Measurements from ENCODE around the gene ATF4.

The ATF4 gene, protein sequence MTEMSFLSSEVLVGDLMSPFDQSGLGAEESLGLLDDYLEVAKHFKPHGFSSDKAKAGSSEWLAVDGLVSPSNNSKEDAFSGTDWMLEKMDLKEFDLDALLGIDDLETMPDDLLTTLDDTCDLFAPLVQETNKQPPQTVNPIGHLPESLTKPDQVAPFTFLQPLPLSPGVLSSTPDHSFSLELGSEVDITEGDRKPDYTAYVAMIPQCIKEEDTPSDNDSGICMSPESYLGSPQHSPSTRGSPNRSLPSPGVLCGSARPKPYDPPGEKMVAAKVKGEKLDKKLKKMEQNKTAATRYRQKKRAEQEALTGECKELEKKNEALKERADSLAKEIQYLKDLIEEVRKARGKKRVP

DNA sequence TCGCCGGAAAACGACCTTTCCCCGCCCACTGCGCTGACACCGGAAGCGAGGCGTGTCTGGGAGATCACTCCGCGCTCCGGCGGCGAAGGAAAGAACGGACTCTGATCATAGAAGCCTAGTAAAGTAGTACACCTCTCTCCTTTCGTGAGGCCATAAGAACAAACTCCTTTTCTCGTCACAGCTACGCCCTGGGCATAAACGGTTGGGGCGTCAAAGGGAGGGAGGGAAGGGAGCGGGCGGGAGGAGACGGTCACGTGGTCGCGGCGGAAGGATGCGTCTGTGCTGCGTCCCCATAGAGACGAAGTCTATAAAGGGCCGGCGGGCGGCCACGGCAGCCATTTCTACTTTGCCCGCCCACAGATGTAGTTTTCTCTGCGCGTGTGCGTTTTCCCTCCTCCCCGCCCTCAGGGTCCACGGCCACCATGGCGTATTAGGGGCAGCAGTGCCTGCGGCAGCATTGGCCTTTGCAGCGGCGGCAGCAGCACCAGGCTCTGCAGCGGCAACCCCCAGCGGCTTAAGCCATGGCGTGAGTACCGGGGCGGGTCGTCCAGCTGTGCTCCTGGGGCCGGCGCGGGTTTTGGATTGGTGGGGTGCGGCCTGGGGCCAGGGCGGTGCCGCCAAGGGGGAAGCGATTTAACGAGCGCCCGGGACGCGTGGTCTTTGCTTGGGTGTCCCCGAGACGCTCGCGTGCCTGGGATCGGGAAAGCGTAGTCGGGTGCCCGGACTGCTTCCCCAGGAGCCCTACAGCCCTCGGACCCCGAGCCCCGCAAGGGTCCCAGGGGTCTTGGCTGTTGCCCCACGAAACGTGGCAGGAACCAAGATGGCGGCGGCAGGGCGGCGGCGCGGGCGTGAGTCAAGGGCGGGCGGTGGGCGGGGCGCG, at the start of gene ATF4:
Gene ATF4, plus strand, starts transcription at position 337 of the 880 bp plus-strand sequence. CDS start 884 bp downstream, outside the sequence.
- peak; percentile 97 for DNase-seq

DNA sequence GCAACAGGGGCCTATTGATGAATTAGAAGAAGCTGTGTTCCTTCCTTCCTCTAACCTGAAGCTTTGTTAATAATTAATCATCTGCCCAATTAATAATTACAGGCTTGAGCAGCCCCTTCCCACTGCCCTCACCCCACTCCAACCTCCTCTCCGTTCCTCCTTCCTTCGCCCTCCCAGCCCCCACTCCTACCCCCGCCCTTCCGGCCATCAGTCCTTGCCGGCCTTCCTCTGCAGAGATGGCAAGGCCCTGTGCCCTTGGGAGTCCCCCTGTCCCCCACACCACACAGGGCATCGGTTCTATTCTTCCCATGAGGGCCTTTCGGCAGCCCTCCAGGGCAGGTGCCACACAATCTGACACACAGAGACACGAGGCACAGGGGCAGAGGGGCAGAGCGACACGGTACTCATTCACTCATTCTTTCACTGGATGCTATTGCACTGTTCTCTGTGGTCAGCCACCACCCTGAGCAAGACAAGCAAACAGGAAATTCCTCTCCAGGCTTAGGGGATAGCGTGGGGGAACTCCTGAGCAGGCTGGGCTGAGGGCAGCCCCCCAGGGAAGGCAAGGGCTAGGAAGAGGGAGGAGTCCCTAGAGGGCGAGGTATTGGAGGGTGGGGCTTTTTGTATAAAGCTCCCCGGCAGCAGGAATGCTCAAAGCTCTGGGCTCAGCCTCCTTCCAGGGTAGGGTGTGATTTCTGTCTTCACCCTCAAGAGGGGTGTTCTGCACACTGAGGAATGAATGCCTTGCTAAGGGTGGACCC, 48.8 kb upstream of the ATF4 start:
- DNase-seq = no peak

DNA sequence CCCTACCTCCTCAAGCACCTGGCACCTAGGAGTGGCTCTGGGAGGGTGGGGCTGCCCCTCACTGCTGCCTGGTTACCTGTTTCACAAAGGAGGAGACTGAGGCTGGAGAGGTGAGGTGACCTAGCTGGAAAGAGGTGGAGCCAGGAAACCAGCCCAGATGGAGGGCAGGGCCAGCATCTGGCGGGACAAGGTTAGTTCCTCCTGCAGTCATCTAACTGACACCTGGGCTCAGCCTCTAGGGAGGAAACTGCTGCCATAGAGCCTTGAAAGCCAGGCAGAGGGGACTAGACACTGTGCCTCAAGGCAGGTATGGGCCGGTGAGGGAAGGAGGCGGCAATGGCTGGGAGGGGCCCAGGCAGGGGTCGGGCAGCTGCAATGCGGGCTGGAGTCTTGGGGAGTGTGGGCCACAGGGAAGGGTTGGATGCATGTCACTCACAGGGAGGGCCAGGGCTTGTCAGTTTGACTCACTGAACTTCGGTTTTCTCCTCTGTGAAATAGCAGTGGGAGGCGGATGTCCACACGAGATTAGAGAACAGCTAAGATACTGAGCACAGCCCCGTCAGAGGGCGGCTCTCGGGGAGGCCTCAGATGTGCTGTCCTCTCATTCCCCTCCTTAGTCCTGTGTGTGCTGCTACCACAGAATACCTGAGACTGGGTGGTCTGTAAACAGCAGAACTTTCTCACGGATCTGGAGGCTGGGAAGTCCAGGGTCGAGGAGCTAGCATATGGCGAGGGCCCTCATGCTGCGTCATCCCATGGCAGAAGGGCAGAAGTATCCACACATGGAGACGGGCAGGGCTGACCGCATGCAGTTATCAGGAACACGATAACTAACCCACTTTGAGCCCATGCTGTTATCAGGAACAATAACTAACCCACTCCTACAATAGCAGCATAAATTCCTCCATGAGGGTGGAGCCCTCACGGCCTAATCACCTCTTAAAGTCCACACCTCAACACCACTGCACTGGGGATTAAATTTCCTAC, 47.5 kb upstream of the ATF4 start:
- DNase-seq = no peak

DNA sequence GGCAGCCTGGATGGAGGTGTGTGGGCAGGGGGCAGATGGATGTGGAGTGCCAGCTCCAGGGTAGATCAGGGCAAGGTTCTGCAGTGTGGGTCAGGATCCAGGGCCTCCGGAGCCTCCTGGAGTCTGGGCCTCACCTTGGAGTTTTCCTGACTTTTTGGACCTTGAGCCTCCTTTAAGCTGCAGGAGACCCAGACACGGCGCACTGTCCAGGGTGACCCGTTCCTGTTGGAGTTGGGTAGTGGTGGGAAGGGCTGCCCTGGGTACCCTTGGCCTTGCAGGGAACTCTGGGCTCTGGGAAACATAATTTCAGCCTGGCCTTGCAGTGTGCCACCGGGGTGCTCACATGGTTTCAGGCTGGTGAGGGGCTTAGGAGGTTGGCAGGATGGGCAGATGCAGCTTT, 46.5 kb upstream of the ATF4 start:
- no peak for DNase-seq

DNA sequence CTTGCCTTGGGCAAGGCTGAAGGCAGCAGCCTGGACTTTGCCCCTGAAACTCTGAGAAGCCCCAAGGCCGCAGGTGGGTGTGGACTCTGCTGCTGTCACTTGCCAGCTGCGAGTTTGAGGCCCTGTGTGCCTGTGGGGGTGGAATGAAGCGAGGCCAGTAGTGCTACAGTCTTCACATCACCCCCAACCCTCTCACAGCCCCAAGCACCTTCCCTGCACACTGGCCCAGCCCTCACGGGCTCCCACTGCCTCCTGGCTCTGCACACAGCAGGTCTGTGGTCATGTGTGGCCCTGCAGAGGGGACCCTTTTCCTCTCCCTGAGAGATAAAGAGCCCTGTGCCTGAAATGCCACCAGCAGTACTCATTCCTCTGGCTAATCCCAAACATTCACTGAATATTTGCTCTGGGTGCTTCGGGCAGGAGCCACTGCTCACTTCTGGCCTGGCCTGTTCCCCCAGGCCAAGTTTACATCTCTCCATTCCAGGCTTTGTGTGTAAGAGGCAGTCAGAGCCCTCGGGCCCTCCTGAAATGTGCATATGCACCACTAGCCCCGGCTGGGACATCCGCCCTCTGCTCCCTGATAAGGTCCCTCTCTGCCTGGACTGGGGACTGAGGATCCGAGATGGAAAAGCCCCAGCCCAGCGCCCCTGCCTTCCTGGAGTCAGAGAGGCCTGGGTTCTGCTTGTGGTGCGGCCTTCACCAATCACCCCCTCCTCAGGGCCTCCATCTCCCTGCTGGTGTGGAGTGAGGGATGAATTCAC, 45.8 kb upstream of the ATF4 start:
- no peak for DNase-seq

DNA sequence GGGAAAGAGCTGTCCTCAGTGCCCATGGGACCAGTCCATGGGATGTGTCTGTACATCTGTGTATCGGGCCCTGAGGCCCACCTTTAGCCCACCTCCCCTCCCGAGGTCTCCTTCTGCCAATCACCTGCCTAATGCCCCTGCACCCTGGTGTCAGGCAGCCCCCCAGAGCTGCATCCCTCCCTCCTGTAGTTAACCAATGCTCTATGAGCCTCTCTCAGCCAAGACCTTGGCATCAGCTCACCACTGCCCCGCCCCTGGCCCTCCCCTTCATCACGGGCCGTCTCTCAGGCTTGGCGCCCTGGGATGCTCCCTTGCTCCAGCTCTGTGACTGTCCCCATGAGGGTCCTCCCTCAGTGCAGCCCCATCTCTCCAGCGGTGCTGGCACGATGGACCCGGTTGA, 45.0 kb upstream of the ATF4 start:
- no peak for DNase-seq

DNA sequence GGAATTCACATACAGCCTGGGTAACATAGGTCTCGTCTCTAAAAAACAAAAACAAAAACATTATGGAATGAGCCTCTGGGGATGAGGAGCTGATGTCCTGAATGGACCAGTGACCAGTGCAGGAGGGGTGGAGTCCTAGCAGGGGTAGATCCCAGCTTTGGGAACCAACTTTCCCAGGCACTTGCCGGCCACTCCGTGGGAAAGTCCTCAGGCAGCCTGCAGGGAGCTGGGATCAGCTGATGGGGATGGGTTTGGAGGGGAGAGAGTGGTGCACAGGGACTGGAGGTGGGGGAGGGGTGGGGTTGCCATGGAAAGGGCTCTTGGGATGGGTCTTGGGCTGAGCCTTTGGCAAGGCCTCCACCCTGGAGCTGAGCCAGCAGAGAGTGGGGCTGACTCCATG, 44.5 kb upstream of the ATF4 start:
- no peak for DNase-seq

DNA sequence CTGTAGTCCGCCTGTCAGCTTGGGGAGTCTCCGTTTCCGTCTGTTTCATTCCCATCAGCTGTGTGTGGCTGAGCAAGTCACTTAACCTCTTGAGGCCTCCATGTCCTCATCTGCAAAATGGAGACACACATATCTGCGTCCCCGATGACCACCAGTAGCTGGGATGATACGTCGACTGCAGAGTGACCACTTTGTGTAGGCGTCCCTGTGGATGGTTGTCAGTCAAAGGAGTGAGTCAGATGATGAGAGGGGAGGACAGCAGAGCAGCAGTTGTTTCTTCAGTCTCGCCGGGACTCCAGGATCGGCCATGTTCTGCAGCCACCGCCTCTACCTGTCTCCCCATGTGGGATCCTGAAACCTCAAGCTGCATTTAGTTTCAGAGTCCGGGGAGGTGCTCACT, 43.7 kb upstream of the ATF4 start:
- no peak for DNase-seq

DNA sequence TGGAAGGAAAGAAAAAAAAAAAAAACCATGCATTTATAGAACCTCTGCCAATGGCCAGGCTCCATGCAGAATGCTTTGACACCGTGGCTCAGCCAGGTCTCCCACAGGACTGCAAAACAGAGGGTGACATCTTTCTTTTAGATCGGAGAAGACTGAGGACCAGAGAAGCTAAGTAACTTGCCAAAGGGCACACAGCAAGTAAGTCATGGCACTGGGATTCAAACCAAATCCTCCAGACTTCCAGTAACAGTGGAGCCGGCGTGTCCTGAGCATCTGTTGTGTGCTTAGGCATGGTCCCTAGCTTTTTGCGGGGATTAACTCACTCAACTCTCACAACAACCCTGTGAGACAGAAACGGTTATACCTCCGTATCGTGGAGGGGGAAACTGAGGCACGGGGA, 42.8 kb upstream of the ATF4 start:
- DNase-seq = no peak

DNA sequence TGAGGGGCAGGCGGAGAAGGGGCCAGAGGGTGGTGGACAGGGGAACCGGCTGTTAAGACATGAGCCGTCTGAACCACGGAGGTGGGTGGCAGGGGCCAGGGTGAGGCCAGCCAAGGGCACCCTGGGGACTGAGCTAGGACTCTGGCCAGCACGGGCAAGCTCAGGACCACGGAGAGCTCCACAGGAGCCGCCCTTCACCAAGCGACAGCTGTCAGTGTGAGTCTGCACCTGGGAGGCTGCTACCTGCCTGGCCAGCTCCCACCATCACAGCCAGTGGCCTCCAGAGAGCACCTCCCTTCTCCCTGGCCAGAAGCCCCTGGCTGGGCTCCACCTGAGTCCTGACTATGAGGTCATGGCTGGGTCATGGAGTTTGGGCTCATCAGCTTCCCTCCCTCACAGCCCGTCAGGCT, 41.9 kb upstream of the ATF4 start:
- DNase-seq = no peak

DNA sequence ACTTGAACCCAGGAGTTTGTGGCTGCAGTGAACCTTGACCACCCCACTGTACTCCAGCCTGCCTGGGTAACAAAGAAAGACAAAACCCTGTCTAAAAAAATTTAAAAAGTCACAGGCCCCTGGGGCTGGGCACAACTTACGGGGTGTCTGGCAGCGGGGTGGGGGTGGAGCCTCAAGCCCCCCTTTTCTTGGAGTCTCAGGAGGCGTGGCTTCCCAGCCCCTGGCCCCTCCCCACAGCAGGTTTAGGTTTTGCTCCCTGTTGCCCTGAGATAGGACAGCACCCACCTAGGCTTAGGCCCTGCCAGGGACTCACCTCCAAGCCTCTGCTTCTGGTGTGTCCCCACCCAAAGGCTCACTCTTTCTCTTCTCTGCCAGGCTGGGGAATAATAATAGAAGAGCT, 41.1 kb upstream of the ATF4 start:
- no peak for DNase-seq

DNA sequence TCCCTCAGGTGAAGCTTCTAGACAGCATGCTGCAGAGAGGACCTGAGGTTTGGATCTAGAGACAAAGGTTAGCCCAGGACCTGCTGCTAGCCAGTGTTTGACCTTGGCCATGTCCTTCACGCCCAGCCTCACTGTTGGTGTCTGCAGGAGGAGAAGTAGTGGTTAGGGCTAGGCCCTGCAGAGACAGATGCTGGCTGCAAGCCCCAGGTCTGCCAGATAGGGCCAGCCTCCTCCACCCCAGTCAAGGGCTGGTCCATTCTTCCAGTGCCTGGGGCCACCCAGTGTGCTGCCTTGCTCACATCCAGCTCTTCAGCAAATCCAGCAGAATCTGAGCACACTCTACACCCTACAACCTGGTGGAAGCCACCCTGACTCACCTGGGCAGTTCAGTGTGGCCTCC, 39.8 kb upstream of the ATF4 start:
- DNase-seq = no peak

DNA sequence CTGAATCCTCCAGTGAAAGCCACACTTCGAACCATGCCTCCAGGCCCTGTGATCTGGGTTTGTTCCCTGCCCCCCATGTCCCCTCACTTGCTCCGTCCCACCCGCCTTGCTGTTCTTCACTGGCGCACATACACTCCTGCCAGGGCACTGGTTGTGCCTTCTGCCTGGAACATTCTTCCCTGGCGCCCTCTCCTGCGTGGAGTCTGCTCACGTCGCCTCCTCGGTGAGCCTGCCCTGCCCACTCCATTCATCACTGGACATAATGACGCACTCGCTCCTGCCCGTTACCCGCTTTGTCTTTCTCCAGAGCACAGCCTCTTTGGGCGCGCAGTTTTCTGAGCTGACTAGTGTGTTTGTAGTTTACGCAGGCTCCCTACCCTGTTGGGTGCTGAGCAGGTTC, 39.3 kb upstream of the ATF4 start:
- DNase-seq = no peak

DNA sequence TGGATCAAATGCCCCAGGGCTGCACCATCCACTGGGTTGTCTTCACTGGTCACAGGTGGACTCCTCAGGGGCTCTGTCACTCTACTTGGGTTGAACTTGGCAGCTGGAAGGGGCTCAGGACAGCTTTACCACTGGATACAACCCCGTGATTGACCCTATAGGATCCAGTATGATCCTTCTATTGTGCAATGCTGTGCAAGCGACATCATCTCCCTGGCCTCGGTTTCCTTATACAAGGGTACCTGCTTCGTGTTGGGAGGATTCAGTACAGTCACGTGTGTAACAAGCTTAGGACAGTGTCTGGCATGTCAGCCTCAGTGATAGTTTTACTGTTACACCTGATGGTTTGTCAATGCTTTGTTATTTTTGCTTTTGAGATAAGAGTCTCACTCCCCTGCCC, 38.8 kb upstream of the ATF4 start:
- DNase-seq = no peak

DNA sequence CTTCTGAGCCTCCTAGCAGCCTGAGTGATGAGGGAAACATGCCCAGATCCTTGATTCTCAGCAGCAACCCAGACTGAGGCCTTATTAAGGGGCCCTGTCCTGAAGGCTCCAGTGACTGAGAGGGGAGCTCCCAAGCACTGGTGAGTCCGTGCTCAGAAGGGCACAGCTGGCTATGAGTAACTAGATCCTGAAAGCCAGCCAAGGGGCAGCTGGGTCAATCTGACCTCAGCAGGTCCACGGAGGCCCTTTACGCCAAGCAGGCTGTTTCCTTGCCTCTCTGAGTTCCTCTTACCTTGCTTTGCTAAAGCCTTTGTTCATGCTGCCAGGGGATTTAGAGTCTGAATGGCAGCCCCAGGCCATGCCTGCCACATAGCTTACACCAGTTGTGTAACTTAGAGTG, 37.6 kb upstream of the ATF4 start:
- DNase-seq = no peak

DNA sequence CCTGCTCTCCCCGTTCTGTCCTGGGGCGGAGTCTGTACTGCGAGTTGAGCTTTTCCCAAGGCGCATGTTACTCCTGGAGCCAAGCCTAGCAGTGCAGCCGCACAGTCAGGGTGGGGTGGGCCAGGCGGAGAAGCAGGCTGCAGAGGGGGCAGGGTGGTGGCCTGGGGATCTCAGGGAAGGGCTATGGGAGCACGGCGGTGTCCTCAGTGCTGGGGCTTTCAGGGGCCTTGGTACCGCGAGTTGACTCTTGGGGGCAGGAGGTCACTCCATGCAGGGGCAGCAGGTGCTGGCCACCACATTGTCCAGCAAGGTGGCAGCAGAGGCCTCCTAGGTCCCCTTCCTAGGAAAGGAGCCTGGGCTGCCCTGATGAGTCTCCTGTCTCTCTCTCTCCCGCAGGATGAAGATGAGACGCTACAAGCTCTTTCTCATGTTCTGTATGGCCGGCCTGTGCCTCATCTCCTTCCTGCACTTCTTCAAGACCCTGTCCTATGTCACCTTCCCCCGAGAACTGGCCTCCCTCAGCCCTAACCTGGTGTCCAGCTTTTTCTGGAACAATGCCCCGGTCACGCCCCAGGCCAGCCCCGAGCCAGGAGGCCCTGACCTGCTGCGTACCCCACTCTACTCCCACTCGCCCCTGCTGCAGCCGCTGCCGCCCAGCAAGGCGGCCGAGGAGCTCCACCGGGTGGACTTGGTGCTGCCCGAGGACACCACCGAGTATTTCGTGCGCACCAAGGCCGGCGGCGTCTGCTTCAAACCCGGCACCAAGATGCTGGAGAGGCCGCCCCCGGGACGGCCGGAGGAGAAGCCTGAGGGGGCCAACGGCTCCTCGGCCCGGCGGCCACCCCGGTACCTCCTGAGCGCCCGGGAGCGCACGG, 33.2 kb upstream of the ATF4 start:
- no peak for DNase-seq

DNA sequence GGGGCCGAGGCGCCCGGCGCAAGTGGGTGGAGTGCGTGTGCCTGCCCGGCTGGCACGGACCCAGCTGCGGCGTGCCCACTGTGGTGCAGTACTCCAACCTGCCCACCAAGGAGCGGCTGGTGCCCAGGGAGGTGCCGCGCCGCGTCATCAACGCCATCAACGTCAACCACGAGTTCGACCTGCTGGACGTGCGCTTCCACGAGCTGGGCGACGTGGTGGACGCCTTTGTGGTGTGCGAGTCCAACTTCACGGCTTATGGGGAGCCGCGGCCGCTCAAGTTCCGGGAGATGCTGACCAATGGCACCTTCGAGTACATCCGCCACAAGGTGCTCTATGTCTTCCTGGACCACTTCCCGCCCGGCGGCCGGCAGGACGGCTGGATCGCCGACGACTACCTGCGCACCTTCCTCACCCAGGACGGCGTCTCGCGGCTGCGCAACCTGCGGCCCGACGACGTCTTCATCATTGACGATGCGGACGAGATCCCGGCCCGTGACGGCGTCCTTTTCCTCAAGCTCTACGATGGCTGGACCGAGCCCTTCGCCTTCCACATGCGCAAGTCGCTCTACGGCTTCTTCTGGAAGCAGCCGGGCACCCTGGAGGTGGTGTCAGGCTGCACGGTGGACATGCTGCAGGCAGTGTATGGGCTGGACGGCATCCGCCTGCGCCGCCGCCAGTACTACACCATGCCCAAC, 32.4 kb upstream of the ATF4 start:
- no peak for DNase-seq

DNA sequence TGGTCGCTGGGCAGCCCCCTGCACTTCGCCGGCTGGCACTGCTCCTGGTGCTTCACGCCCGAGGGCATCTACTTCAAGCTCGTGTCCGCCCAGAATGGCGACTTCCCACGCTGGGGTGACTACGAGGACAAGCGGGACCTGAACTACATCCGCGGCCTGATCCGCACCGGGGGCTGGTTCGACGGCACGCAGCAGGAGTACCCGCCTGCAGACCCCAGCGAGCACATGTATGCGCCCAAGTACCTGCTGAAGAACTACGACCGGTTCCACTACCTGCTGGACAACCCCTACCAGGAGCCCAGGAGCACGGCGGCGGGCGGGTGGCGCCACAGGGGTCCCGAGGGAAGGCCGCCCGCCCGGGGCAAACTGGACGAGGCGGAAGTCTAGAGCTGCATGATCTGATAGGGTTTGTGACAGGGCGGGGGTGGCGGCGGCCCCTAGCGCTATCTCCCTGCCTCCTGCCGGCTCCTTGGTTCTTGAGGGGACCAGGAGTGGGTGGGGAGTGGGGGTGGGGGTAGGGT, 31.7 kb upstream of the ATF4 start:
- no peak for DNase-seq

Data from CD4-positive, alpha-beta T cell treated with Interleukin-6 for 4 hours (primary cell).